Hepatocyte (in vitro differentiated cells): Measurements from ENCODE around the gene AUTS2. TPM values are rescaled to one million over a fixed set of nuclear protein-coding genes. Genes with fewer than 3 reads are reported as not detected.

Source experiments
- DNase-seq: peaks from one replicate; pipeline ENCODE4 v3.0.0-alpha.2; 2016; ENCODE audit warnings: low spot score
- H2AFZ ChIP-seq: fragments of 200-600 bp; sonication (generic); 2 replicates; pipeline ENCODE4 v1.6.0; 2016; ENCODE audit warnings: antibody characterized with exemption, mild to moderate bottlenecking
- H3K27ac ChIP-seq: fragments of 200-600 bp; sonication (generic); 2 replicates; pipeline ENCODE4 v1.5.1; 2016; ENCODE audit warnings: mild to moderate bottlenecking
- H3K27me3 ChIP-seq: fragments of 200-600 bp; sonication (generic); 2 replicates; pipeline ENCODE4 v1.6.1; 2016
- H3K36me3 ChIP-seq: fragments of 200-600 bp; sonication (generic); replicated peaks from 2 replicates; pipeline ENCODE4 v1.5.1; 2016; ENCODE audit warnings: low read depth; ENCODE audit not compliant: insufficient read depth
- H3K4me1 ChIP-seq: fragments of 200-600 bp; sonication (generic); 2 replicates; pipeline ENCODE4 v1.5.1; 2016; ENCODE audit warnings: mild to moderate bottlenecking, moderate library complexity; ENCODE audit not compliant: insufficient read depth
- H3K4me2 ChIP-seq: fragments of 200-600 bp; sonication (generic); 2 replicates; pipeline ENCODE4 v1.6.0; 2016
- H3K4me3 ChIP-seq: fragments of 200-600 bp; sonication (generic); 2 replicates; pipeline ENCODE4 v1.5.1; 2016; ENCODE audit warnings: mild to moderate bottlenecking
- H3K79me2 ChIP-seq: fragments of 200-600 bp; sonication (generic); 2 replicates; pipeline ENCODE4 v1.6.0; 2017; ENCODE audit warnings: mild to moderate bottlenecking
- H3K9me2 ChIP-seq: fragments of 200-600 bp; sonication (generic); replicated peaks from 2 replicates; pipeline ENCODE4 v1.6.0; 2017; ENCODE audit warnings: mild to moderate bottlenecking; ENCODE audit not compliant: insufficient read depth
- H3K9me3 ChIP-seq: fragments of 200-600 bp; sonication (generic); 2 replicates; pipeline ENCODE4 v1.5.1; 2016; ENCODE audit warnings: low read depth, mild to moderate bottlenecking
- H4K20me1 ChIP-seq: fragments of 200-600 bp; sonication (generic); 2 replicates; pipeline ENCODE4 v1.6.0; 2016; ENCODE audit warnings: mild to moderate bottlenecking; ENCODE audit not compliant: insufficient read depth, poor library complexity, severe bottlenecking
- CTCF ChIP-seq: fragments of 200-600 bp; sonication (generic); IDR thresholded peaks from 2 replicates; pipeline ENCODE4 v1.5.1; 2016; ENCODE audit warnings: antibody characterized with exemption, mild to moderate bottlenecking; ENCODE audit not compliant: poor library complexity
- EZH2 ChIP-seq: fragments of 200-600 bp; sonication (generic); IDR thresholded peaks from 2 replicates; pipeline ENCODE4 v1.6.1; 2016; ENCODE audit warnings: antibody characterized with exemption, mild to moderate bottlenecking, borderline replicate concordance
- EZH2phosphoT487 ChIP-seq: fragments of 200-600 bp; sonication (generic); IDR thresholded peaks from one replicate; pipeline ENCODE4 v1.6.1; 2018; ENCODE audit warnings: antibody characterized with exemption, mild to moderate bottlenecking, low read depth, moderate library complexity; ENCODE audit not compliant: unreplicated experiment, severe bottlenecking
- WGBS: methylation state at CpG from one replicate; pipeline ENCODE4 v1.1.6; 2016; ENCODE audit warnings: low lambda C conversion rate; ENCODE audit errors: missing lambda C conversion rate; 5-methylcytosine and 5-hydroxymethylcytosine counted together
- polyA plus RNA-seq: library from polyadenylated mRNA; unstranded; fragments of >200 nt; fragmentation: Nextera tagmentation; extraction: Ambion mirVana; gene quantifications from 2 replicates; pipeline ENCODE4 v1.2.1, GENCODE V29; 2016
- total RNA-seq: library from RNA; depleted of rRNA; stranded (reverse); fragments of >200 nt; gene quantifications from 2 replicates; pipeline ENCODE4 v1.2.3, GENCODE V29; 2014

Gene AUTS2
- total and polyA plus RNA-seq, 2 experiments from 2014 or later, result 34.4 to 40.9 TPM

DNA sequence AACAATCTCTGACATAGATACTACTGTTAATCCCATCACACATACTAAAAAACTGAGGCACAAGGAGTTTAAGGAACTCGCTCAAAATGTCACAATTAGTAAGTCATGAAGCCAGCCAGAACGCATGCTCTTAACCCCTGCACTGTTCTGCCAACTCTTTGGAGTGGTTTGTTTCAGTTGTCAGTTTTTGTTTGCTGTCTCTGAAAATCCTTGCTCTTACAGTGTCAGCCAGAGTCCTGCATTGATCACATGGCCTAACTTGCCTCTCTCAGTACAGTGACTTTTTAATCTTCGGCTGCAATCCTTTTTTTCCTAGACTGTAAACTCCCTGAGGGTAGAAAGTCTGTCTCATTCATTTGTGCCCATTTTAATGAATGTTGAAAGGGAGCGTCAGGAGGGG lies 753.8 kb downstream of the AUTS2 start:
- H3K4me3 ChIP-seq, result no peak overlapping the region
- no peak overlapping the region for H2AFZ ChIP-seq
- no peaks in the 10 kb centered on the region for H3K36me3 ChIP-seq
- no peak overlapping the region for H3K4me2 ChIP-seq
- peaks cover 19% of the 10 kb centered on the region for H3K4me1 ChIP-seq
- H4K20me1 ChIP-seq, result no peaks in the 10 kb centered on the region
- no peak for DNase-seq
- H3K79me2 ChIP-seq, result no peaks in the 10 kb centered on the region
- no peaks in the 10 kb centered on the region for H3K9me2 ChIP-seq
- H3K27me3 ChIP-seq, result no peaks in the 10 kb centered on the region
- TF ChIP-seq EZH2phosphoT487, result no peak
- TF ChIP-seq CTCF, result no peak
- H3K27ac ChIP-seq, result no peak overlapping the region
- no peaks in the 10 kb centered on the region for H3K9me3 ChIP-seq
- WGBS, result 82% methylated on average over 4 of the region's 4 CpGs

GRCh38 chr7:70352906-70353305 lies 754.6 kb downstream of the AUTS2 start:
- no peaks in the 10 kb centered on the region for H3K9me2 ChIP-seq
- no peak for TF ChIP-seq EZH2
- no peak for TF ChIP-seq EZH2phosphoT487
- no peak for TF ChIP-seq CTCF
- peaks cover 22% of the 10 kb centered on the region for H3K4me1 ChIP-seq
- no peak overlapping the region for H2AFZ ChIP-seq
- WGBS, result 91% methylated on average over 2 of the region's 2 CpGs
- no peaks in the 10 kb centered on the region for H3K36me3 ChIP-seq
- H3K4me3 ChIP-seq, result no peak overlapping the region
- no peak for DNase-seq
- H3K27me3 ChIP-seq, result no peaks in the 10 kb centered on the region
- H3K79me2 ChIP-seq, result no peaks in the 10 kb centered on the region
- H3K4me2 ChIP-seq, result no peak overlapping the region
- H3K27ac ChIP-seq, result no peak overlapping the region
- no peaks in the 10 kb centered on the region for H4K20me1 ChIP-seq
- H3K9me3 ChIP-seq, result no peaks in the 10 kb centered on the region

- DNase-seq, result no peak
- Histone ChIP-seq H4K20me1 (no peaks in the 10 kb centered on the region), H3K36me3 (no peaks in the 10 kb centered on the region), H3K4me2 (peak overlapping the region; percentile 24), H2AFZ (no peak overlapping the region), H3K27ac (no peak overlapping the region), H3K27me3 (no peaks in the 10 kb centered on the region), H3K4me1 (peaks cover 22% of the 10 kb centered on the region), H3K9me3 (no peaks in the 10 kb centered on the region), H3K4me3 (no peak overlapping the region), H3K79me2 (no peaks in the 10 kb centered on the region), H3K9me2 (no peaks in the 10 kb centered on the region)
- 48% methylated on average over 2 of the region's 2 CpGs for WGBS
- TF ChIP-seq CTCF, result no peak
- TF ChIP-seq EZH2, result no peak
- no peak for TF ChIP-seq EZH2phosphoT487
Observed at GRCh38 chr7:70353330-70353945, 755.2 kb downstream of the AUTS2 start.
